ENCODE data around the gene SSBP2.

DNA sequence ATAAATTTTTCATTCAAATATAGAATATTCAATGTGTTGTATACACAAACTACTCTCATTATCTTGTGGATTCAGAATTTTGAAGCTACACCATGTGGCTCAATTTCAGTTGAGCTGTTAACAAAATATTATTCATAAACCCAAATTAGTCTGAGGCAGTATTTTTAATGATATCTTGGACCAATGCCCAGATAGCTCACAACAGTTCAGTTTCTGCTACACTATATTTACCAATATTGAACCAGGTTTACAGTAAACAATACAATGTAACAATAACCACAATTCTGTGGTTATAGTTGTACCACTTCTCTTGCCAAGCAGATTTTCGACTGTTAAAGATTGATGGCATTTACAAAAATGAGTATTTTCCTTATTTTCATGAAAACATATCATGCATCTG is 99.9 kb downstream of the SSBP2 start:
- TF ChIP-seq TAF1 (IDR thresholded peaks at IDR 0.05; ENCODE audit: borderline replicate concordance, low read depth, low read length) (no peak), POLR2A (IDR thresholded peaks at IDR 0.05; ENCODE audit: low read depth, low read length) (no peak)

Measured in GM12892 (cell line).